ENCODE measurements around the gene MERTK. TPM values are rescaled to one million over a fixed set of nuclear protein-coding genes. Genes with fewer than 3 reads are reported as not detected.
"Not testable (repeated sequence)": the region's sequence is repeated elsewhere in the genome, so short reads cannot be mapped to it uniquely, and the experiment has no call there.

The MERTK gene
- total and polyA plus RNA-seq, 2 of the 8 experiments (the other 6 are each of a cell fraction or from before 2014, with no cell fraction given), result 6.5 to 7.0 TPM

- H3K9ac ChIP-seq (replicated peaks in 1 of 4; ENCODE audit: extremely low read depth in 1 of 4, low read depth in 3 of 4, low read length in 3 of 4); H3K4me3 ChIP-seq (ENCODE audit: extremely low read depth in 1 of 4, insufficient read depth in 2 of 4, low read depth in 3 of 4, low read length in 4 of 4); H3K4ac ChIP-seq (replicated peaks; ENCODE audit: insufficient read length, low read depth, low read length); H4K8ac ChIP-seq (ENCODE audit: extremely low read depth, insufficient read depth, low read length); H3K4me2 ChIP-seq (ENCODE audit: insufficient read depth in 1 of 2, low read depth in 2 of 2, low read length in 2 of 2); H2BK15ac ChIP-seq (ENCODE audit: low read length); H4K5ac ChIP-seq (ENCODE audit: insufficient read length, low read depth, low read length); H3K14ac ChIP-seq (ENCODE audit: insufficient read length); H3K27ac ChIP-seq (ENCODE audit: low read depth, low read length); H3K23me2 ChIP-seq (ENCODE audit: low read depth, low read length); H3K36me3 ChIP-seq (ENCODE audit: control insufficient read depth in 2 of 4, insufficient read depth in 4 of 4, low read length in 3 of 4); H3K18ac ChIP-seq (ENCODE audit: extremely low read depth, low read length); H3K79me2 ChIP-seq (ENCODE audit: control insufficient read depth in 1 of 2, insufficient read depth in 2 of 2, low read length in 2 of 2); H2AK5ac ChIP-seq (ENCODE audit: low read depth, low read length); H4K20me1 ChIP-seq (replicated peaks in 1 of 2; ENCODE audit: control insufficient read depth in 1 of 2, insufficient read depth in 2 of 2, low read length in 2 of 2); H3K27me3 ChIP-seq (replicated peaks in 1 of 4; ENCODE audit: control insufficient read depth in 3 of 4, extremely low read depth in 1 of 4, insufficient read depth in 3 of 4, low read length in 3 of 4); H3K23ac ChIP-seq (ENCODE audit: insufficient read length); DNase-seq (ENCODE audit: low read depth in 1 of 2, low spot score in 2 of 2); H3K56ac ChIP-seq (replicated peaks; ENCODE audit: insufficient read length, low read depth, low read length); H3K79me1 ChIP-seq (ENCODE audit: low read depth, low read length); FAIRE-seq; H2BK12ac ChIP-seq (ENCODE audit: low read depth, low read length); H2BK120ac ChIP-seq (replicated peaks; ENCODE audit: low read depth, low read length); H2BK20ac ChIP-seq (ENCODE audit: low read length); H3K4me1 ChIP-seq (replicated peaks in 1 of 4; ENCODE audit: control insufficient read depth in 3 of 4, insufficient read depth in 4 of 4, low read length in 3 of 4); H2BK5ac ChIP-seq (ENCODE audit: low read depth, low read length); H4K91ac ChIP-seq (replicated peaks; ENCODE audit: insufficient read length, low read length); H3K9me3 ChIP-seq (ENCODE audit: insufficient read depth in 2 of 2, low read depth in 1 of 2, low read length in 1 of 2); H2AFZ ChIP-seq (ENCODE audit: low read length): not testable (repeated sequence)
- ChIA-PET POLR2A (ENCODE audit: partially characterized antibody) (interaction anchor here (1.9 kb wide), 1 partner anchor 12 kb away, joined by 5 read pairs; the partner anchor contains the start of gene MERTK), CTCF (ENCODE audit: partially characterized antibody) (interaction anchor here (1.3 to 2.5 kb wide), 6 partner anchors 9 to 137 kb away, joined by 3 to 19 read pairs (median 7); partner anchors contain the start of gene MERTK)
- WGBS, 2 experiments (ENCODE audit: extremely low coverage in 1 of 2, insufficient coverage in 1 of 2, insufficient read length in 1 of 2, insufficient replicate concordance in 2 of 2, low coverage in 1 of 2, low lambda C conversion rate in 2 of 2, missing lambda C conversion rate in 1 of 2), result 85% methylated on average over 4 of the region's 4 CpGs; no CpG with 5 or more reads in 1 of the 2 experiments
Measured at GRCh38 chr2:111909997-111910396, 11.6 kb downstream of the MERTK start.

Data from H1 (cell line).